NCI-H1694 (cell line): ENCODE measurements around the gene ZNF792.
"Not testable (repeated sequence)": the region's sequence is repeated elsewhere in the genome, so short reads cannot be mapped to it uniquely, and the experiment has no call there.

ENCODE experiments used
- DNase-seq: peaks from one replicate; lab custom pipeline; 2025; lab: John Stamatoyannopoulos, UW

ZNF792 gene

GRCh38 chr19:34998777-34999497, 34.9 kb upstream of the ZNF792 start:
- DNase-seq = no peak

GRCh38 chr19:34998224-34998623, 34.2 kb upstream of the ZNF792 start:
- not testable (repeated sequence) for DNase-seq

- DNase-seq = no peak
These were observed 33.1 kb upstream of the ZNF792 start for GRCh38 chr19:34997071-34997617.

- DNase-seq = no peak
These were observed 31.5 kb upstream of the ZNF792 start for GRCh38 chr19:34995551-34995950.

GRCh38 chr19:34994643-34995541, 30.9 kb upstream of the ZNF792 start:
- no peak for DNase-seq

- no peak for DNase-seq
These were observed 30.2 kb upstream of the ZNF792 start for GRCh38 chr19:34994286-34994642.

- not testable (repeated sequence) for DNase-seq
These were observed 28.6 kb upstream of the ZNF792 start for GRCh38 chr19:34992582-34992981.

- no peak for DNase-seq
These were observed 27.7 kb upstream of the ZNF792 start for GRCh38 chr19:34991542-34992333.

- no peak for DNase-seq
These were observed 26.7 kb upstream of the ZNF792 start for GRCh38 chr19:34990578-34991192.

GRCh38 chr19:34989298-34989697, 25.3 kb upstream of the ZNF792 start:
- DNase-seq = no peak

GRCh38 chr19:34988119-34988518, 24.1 kb upstream of the ZNF792 start:
- no peak for DNase-seq

- no peak for DNase-seq
These were observed 21.4 kb upstream of the ZNF792 start for GRCh38 chr19:34985249-34986022.

GRCh38 chr19:34984287-34984686, 20.3 kb upstream of the ZNF792 start:
- no peak for DNase-seq

GRCh38 chr19:34983786-34984185, 19.8 kb upstream of the ZNF792 start:
- DNase-seq = no peak

- DNase-seq = no peak
These were observed 18.2 kb upstream of the ZNF792 start for GRCh38 chr19:34982275-34982674.

- no peak for DNase-seq
These were observed 16.0 kb upstream of the ZNF792 start for GRCh38 chr19:34979819-34980640.

- DNase-seq = no peak
These were observed 12.6 kb upstream of the ZNF792 start for GRCh38 chr19:34976611-34977010.

- DNase-seq = no peak
These were observed 11.0 kb upstream of the ZNF792 start for GRCh38 chr19:34975056-34975455.

- DNase-seq = no peak
These were observed 10.6 kb upstream of the ZNF792 start for GRCh38 chr19:34974646-34975045.

GRCh38 chr19:34972163-34972705, 8.2 kb upstream of the ZNF792 start:
- DNase-seq = no peak
